Right ventricle myocardium inferior (tissue), 1 donor: ENCODE measurements around the gene FAM107A. TPM values are rescaled to one million over a fixed set of nuclear protein-coding genes. Genes with fewer than 3 reads are reported as not detected.

ENCODE experiments used
- ATAC-seq: fragments of 200-7000 bp; cut with Tn5 transposase; one replicate; pipeline ENCODE4 v1.9.1; 2020; ENCODE audit warnings: mild to moderate bottlenecking, moderate library complexity
- DNase-seq: peaks from one replicate; pipeline ENCODE4 v3.0.0; 2021; ENCODE audit errors: missing footprints
- intact Hi-C: fragments of 100-400 bp; cut with DNase I; formaldehyde crosslinking; loops from one replicate; pipeline ENCODE4 v1.11.0; 2022
- long read RNA-seq: library from polyadenylated mRNA; unstranded; transcript quantifications from one replicate; pipeline ENCODE4 v2.0.0, GENCODE V29; 2021
- total RNA-seq: library from RNA; stranded (reverse); fragmentation: NEBNext Ultra II Directional; extraction: Animal tissue kit (Norgen Biotek cat#: 25700); gene quantifications from one replicate; pipeline ENCODE4 v1.2.1, GENCODE V29; 2021
- donor health status: DM: no; HTN: yes; CAD: no; lungs with severe emphysema.

FAM107A gene, protein sequence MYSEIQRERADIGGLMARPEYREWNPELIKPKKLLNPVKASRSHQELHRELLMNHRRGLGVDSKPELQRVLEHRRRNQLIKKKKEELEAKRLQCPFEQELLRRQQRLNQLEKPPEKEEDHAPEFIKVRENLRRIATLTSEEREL
- 82.9 TPM for total RNA-seq
- long read RNA-seq, transcript FAM107A-201 (4 exons, 3,367 nt), result major isoform, 17 of 50 reads
- long read RNA-seq, transcript FAM107A-206 (5 exons, 2,271 nt), result minor isoform, 15 of 50 reads
- long read RNA-seq, partial matches to known transcripts, result 1 of 50 reads
- long read RNA-seq, other reads (novel, unspliced or antisense), result 16 of 50 reads

DNA sequence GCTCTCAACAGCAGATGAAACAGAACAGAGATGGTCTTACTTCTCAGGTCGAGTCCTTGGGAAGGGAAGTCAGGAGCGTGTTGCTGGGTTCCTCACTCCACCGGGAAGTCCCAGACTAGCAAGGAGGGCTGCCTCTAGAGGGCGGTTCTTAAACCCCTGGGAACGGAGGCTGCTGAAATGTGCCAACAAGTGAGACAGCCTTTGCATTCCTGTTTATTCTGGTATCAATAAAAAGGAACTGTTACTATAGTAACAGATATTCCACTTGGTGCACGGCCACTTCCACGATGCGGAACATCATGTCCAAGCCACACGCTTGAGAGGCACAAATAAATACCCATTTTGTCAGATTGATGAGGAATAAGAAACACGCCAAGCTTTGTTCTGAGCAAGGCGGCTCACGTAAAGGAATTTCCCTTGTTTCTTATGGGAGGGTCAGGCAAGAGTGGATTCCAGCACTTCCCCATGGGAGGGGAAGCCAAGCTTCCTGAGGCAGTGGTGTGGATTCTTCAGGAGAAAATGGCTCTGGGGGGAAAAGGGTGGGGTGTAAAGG is at the start of gene FAM107A:
Gene FAM107A (minus strand): TSS at position 123 of the 553 bp plus-strand sequence. CDS start 7,531 bp downstream, outside the sequence.
- peak; percentile 73 for ATAC-seq
- intact Hi-C loops, result no loop called here
- DNase-seq, result peak; percentile 72

DNA sequence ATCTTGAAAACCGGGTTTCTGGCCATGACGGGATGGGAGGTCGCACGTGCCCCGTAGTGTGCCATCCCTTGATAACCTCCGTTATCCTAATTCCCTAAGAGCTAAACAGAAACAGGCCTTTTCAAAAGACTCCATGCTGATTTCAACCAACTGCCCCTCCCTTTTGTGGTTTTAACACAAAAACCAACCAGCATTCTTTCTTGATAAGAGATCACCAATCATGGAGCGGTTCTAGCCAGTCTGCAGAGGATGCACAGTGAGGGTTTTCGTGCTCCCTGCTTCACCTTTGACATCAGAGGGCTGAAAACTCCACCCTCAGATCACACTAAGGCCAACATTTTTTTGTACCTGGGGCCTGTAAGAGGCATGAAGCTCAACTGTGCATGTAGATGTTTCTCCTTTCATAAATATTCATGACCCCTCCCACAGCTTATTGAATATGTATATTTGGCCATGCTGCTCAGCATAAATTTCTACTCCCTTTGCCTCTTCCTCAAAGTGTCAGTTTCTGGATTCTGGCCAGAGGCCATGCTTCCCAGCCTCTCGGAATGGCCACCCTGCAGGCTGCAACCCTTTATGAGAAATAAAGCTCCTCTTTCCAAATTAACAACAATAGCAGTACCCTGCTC is 48.1 kb upstream of the FAM107A start:
- DNase-seq, result no peak
- ATAC-seq, result no peak
- intact Hi-C loops, result loop anchor here (2.0 to 5.0 kb wide), 2 partner anchors 15 to 318 kb away; partner anchors contain the start of genes HTD2 and RPP14

DNA sequence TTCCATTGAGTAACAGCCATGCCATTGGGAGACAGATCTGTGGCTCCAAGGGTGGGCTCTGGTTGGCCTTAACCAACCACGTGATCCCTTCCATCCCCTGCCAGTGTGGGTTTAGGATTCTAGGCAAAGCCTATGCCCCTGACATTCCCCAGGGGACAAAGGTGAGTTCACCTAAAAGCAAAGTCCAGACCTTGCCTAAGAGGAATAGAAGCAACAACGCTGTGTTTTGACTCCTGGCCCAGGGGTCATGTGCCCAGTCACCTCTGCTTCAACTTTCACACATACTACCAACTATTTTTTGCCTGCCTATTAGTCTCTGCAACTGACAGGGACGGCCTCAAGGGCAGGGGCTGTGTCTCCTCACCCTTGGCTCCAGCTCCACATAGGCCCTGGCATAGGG is 47.4 kb upstream of the FAM107A start:
- ATAC-seq (peak; percentile 18), DNase-seq (no peak)
- intact Hi-C loops, result loop anchor here (2.0 kb wide), 1 partner anchor 14 kb away; no protein-coding TSS in a partner anchor

DNA sequence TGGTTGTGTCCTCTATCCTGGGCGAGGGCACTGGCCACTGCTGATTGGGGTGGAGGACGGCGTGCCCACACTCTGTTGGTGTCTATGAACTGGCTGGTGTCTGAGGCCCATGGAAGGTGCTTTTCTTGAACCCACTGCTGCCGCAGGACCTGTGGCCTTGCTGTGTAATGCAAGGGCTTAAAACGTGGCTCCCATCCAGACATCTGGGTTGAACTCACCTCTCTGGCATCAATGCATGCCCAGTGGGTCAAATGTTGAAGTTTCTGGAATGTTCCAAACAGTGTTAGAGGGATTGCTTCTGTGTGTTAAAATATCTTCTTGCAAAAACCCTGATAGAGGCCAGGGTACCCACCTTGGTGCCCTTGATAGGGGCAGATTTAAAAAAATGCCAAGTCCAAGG is 46.8 kb upstream of the FAM107A start:
- DNase-seq (no peak), ATAC-seq (no peak)
- intact Hi-C loops, result loop anchor here (2.0 kb wide), 1 partner anchor 13 kb away; no protein-coding TSS in a partner anchor

DNA sequence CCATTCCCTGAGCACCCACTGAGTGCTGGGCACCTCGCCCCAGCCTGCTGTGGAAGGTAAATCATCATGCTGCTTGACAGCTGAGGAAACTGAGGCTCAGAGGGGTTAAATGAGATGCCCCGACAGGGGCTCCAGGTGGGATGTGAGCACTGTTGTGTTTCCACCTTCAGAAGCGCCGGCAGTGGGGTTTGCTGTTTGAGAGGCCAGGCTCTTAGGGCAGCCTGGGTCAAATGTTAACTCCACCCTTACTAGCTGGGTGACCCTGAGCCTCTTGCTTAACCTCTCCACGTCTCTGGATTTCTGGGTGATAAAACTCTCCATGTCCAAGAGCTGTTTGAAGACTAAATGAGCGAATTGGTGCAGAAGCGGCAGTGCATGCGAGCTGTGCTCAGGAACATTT is 46.3 kb upstream of the FAM107A start:
- intact Hi-C loops, result no loop called here
- ATAC-seq (no peak), DNase-seq (no peak)

DNA sequence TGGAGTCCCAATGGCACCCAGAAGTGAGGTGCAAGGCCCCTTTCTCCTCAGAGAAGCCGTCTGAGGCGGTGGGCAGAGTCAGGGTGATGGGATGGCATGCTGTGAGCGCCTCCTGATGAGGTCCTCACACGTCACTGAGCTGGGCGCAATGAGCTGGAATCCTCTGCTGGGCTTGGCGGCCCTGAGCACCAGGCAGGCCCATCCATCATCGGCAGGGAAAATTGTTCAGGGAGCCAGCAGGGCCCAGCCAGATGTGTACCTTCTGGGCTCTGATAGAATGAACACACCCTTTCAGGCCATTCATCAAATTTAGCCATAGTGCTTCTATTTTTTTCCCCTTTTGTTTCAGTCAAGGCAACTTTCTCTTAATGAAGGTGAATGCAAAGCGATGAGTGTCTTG is 45.7 kb upstream of the FAM107A start:
- intact Hi-C loops, result no loop called here
- ATAC-seq, result no peak
- no peak for DNase-seq

DNA sequence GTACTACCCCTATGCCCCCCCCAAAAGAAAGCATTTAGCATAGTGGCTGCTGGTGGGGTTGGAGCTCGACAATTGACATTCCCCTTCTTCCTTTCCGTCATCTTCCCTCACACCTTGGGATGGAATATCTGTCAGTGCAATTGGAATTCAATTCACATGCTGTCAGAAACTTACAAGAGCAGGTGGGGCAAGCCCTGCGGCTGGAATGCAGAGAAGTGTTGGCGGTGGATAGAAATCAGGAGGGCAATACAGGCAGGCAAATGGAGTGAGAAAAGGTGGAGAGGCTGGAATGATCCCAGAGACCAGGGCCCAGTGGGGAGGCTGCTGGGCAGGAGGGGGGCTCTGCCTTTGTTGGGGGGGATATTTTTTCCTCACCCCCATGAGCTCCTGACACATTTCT is 45.2 kb upstream of the FAM107A start:
- DNase-seq, result no peak
- intact Hi-C loops, result no loop called here
- no peak for ATAC-seq

DNA sequence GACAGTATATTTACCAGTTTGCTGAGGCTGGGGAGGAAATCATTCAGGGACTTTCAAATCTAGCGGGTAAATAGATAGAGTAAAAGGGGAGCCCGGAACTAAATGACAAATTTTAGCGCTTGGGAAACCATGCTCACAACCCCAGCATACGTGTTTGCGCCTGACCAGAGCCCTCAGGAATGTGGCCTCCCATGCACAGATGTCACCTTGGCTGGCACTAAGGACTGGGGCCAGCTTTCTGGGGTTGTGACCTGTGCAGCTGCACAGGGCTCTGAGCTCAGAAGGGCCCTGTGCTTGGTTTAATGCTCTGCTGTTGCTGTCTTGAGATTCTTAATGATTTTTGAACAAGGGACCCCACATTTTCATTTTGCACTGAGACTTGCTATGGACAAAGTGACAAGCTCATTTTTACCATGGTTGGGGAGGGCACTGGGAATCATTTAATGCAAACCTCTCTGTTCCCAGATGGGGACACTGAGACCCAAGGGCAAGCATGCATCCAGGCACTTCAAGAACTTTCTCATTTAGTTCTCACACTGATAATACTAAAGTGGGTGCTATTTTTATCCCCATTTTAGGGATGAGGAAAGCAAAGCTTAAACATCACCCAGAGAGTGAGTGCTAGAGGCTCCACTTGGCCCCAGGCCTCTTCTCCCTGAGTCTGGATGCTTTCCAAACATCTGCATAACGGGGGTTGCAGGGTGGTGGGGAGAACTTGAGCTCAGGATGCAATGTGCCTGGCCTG is 44.1 kb upstream of the FAM107A start:
- no peak for DNase-seq
- intact Hi-C loops, result no loop called here
- ATAC-seq, result peak; percentile 38

DNA sequence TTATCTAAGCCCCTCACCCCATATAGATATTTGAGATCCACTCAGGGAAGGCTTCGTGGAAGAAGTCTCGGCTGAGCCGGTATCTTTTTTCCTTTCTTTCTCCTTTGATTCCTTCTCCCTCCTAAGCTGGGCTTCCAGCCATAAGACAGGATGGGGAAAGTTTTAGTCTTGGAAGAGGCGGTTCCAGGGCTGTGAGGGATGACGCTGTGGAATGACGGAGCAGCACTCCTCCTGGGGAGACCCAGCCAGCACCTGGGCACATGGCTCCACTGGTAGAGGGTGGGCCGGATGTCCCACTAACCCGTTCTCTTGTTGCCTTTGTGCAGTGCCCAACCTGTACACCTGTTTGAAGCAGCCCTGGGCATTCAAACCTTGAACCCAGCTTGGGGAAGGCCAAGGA is 43.2 kb upstream of the FAM107A start:
- ATAC-seq (no peak), DNase-seq (no peak)
- intact Hi-C loops, result no loop called here

DNA sequence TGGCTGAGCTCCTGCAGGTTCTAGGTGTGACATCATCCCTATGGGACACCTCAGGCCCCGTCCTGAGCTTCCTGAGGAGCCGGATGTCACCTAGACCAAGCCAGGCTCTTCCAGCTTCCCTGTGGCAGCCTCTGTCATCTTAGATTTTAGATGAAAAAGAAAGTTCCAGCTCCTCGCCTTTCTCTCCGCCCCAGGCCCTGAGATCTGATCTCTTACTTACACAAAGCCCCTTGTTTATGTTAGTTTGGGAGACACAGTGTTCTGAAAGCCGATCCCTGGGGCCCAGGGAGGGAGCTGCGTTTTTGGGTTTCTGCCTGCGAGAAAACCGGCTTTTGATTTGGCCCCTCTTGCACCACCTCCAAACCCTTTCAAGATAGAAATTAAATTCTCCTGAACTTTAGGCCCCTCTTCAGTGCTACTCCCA is 40.2 kb upstream of the FAM107A start:
- DNase-seq, result no peak
- ATAC-seq, result peak; percentile 58
- intact Hi-C loops, result no loop called here

DNA sequence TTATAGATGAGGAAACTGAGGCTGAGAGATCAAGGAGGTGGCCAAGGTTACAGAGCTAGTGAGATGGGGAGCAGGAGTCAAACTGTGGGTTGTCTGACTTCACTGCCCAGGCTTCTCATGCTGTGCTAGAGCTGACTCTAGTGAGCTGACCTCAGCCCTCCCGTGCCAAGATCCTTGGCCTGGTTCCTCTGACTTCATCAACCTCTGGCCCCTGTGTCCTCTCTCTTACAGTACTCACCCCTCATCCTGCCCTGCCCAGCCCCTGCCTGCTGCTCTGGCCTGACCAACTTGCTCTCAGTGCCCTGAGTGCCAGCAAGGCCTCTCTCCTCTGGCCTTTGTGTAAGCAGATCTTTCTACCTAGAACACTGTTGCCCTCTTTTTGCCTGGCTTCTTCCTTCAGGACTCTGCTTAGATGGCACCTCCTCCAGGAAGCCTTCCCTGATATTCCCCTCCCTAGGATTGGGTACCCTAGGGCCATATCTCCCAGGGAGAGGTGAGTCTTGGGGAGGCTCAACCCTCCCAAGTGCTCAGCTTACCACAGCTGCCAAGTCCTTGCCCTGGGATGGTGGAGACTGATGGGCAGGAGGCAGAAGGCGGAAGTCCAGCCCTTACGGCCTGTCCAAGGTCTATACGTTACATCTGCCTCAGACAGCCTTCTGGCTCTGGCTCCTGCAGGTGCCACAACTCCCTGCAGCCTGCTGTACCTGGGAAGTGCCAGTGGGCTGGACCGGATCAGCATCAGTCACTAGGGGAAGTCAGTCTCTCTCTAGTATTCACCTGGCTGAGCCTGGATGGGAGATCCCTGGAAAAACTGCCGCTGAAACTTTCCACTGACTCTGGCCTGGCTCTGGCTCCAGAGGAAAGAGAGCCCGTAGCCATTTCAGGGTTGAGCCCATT is 36.3 kb upstream of the FAM107A start:
- intact Hi-C loops, result no loop called here
- ATAC-seq, result peak; percentile 35
- no peak for DNase-seq

DNA sequence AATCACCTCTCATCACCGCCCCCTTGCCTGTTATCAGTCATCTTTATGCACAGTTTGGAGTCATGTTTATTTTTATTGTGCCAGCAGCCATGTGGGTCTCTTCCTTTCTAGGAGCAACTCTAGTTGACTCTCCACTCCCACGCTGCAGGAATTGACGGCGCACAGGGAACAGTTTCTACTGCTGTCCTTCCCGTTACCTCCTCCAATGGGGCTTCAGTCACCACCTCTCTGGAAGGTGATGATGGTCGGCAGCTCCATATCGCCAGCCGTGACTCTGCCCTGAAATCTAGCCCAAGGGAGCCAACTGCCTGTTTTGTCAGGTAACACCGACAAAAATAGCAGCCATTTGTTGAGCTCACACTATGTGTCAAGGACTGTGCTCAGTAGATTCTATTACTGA is 35.6 kb upstream of the FAM107A start:
- DNase-seq (no peak), ATAC-seq (peak; percentile 48)
- intact Hi-C loops, result no loop called here

DNA sequence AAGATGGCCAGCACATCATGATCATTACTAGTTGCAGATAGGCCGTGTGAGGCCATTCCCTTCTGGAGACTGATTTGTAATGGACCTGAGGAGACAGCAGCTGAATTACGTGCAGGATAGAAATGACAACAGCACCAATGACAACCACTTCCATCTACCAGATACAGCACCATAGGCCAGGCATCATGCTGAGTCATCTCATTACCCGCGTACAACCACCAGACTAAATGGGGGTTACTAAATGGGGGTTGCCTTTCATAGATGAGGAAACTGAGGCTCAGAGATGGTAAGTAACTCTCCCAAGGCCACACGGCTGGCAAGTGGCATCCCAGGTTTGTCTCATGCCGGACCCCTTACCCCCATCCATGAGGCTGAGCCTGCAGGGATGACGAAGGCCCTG is 32.8 kb upstream of the FAM107A start:
- no peak for DNase-seq
- peak; percentile 24 for ATAC-seq
- intact Hi-C loops, result loop anchor here (2.0 kb wide), 1 partner anchor 15 kb away; no protein-coding TSS in a partner anchor

DNA sequence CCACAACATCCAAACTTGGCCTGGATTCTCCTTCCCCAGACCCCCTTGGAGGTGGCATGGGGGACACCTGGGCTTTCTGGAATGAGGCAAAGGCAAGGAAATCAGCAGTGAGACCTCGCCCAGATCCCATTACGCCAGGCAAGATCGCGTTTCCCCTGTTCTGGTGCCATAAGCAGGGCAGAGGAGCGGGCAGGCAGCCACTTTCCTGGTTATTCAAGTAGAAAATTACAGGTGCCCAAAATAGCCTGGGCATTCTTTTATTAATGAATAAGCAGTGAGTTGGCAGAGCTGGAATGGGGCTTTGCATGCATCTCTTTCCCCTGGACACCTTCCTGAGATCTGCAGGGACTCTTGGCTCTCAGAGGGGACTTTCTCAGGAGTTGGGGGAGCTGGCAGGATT is 31.5 kb upstream of the FAM107A start:
- ATAC-seq (peak; percentile 42), DNase-seq (no peak)
- intact Hi-C loops, result no loop called here

DNA sequence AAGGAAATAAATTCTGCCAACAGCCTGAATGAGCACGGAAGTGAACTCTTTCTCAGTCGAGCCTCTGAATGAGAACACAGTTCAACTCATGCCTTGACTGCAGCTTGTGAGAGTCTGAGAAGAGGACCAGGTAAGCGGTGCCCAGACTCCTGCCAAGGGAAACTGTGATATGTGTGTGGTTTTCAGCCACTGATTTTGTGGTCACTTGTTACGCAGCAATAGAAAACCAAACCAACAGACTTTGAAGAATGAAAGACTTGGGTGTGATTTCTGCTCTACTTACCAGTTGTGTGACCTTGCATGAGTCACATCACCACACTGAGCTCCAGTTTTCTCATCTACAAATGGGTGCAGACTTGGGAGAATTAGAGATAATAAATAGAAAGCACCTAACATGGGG is 30.6 kb upstream of the FAM107A start:
- DNase-seq (no peak), ATAC-seq (no peak)
- intact Hi-C loops, result no loop called here

DNA sequence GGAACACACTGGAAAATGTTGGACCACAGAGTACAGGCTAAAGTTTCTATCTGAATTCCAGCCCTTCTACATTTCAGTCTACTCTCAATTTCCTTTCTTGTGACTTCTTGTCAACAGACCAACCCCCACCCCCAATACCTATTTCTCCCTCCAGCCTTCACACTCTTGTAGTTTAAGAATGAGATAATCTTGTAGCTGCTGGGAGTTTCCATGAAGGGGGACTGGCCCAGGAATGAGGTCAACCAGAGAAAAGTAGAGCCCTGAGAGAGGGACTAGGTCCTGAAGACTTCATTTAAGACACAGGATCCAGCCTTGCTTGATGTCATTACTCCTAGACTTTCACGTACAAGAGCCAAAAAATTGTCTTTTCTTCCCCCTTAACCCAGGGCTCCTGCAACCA is 29.5 kb upstream of the FAM107A start:
- intact Hi-C loops, result no loop called here
- DNase-seq, result no peak
- no peak for ATAC-seq

DNA sequence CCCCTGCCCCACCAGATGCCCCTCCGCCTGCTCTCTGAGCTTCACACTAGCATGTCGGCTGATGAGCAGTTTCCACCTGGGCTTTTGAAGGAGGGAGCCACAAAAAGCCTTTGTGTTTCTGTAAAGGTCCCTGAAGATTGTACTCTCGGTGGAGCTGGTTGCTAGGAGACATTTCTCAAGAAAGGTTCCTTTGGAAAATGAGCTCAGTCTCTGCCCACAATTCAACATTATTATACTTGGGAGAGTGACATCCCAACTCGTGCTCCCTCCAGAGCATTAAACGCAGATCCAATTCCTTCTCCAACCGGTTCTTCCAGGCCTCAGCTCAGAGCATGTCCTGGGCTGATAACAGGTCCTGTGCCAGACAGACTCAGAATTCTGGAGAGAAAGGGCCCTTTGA is 26.8 kb upstream of the FAM107A start:
- ATAC-seq, result no peak
- intact Hi-C loops, result no loop called here

DNA sequence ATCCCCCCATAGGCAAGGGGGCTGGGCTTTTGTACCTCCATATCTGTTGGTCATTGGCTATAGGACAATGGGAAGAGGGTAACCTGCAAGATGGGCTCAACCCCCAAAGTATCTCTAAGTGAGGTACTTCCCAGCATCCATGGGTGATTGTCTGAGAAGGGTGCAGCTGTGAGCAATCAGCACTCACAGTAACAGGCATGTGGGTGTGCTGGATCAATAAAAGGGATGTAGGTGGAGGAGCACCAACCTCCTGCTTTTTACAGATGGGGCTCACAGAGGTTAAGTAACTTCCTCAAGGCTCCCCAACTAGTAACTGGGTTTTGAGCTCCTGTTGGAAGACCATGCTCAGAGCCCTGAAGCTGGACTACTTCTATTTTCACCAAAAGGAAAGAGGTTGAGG is 26.4 kb upstream of the FAM107A start:
- DNase-seq, result no peak
- intact Hi-C loops, result no loop called here
- ATAC-seq, result no peak

More for the DNA sequence above, 26.8 kb upstream of the FAM107A start:
- DNase-seq, result no peak
